ENCODE measurements around the gene UCK2.
"Not testable (repeated sequence)": the region's sequence is repeated elsewhere in the genome, so short reads cannot be mapped to it uniquely, and the experiment has no call there.

Gene UCK2

DNA sequence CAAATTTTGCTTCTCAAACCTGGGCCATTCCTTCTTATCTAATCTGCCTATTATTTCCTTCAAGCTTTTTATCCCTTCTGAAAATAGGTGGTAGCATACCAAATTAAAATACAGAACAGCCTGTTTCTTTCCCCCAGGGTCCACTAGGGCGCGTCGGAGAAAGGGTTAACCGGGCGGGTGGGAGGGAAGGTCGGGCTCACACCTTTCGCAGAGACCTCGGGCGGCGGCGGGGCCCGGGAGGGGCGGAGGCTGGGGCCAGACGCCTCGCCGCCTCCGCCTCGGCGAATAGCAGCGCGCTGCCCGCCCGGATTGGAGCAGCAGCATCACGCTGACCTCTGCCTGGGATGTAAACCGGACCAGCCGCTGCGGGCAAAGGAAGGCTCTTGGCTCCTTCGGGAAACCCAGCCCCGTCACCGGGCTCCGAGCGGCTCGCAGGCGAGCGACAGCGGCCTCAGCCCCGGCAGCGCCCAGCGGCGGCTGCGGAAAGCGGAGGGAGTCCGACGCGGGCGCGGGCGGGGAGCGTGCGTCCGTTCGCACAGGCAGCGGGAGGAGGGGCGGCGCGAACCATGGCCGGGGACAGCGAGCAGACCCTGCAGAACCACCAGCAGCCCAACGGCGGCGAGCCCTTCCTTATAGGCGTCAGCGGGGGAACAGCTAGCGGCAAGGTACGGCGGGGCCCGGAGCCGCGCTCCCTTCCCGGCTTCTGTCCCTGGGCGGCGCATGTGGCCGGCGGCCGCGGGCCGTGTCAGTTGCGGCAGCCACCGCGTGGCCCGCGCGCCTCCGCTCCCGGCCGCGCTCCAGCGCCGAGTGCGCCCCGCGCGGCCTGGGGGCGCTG, at the start of gene UCK2:
Gene UCK2, plus strand, starts transcription at position 347 of the 835 bp plus-strand sequence. Its CDS starts 220 bp downstream, at position 567.
- TF ChIP-seq ZFX (IDR thresholded peaks at IDR 0.05): peak; percentile 90
- peak; percentile 44 for TF ChIP-seq CTCF (conservative IDR thresholded peaks at IDR 0.05)
- peak within 1 kb of the TSS; percentile 99 for H3K27ac ChIP-seq

DNA sequence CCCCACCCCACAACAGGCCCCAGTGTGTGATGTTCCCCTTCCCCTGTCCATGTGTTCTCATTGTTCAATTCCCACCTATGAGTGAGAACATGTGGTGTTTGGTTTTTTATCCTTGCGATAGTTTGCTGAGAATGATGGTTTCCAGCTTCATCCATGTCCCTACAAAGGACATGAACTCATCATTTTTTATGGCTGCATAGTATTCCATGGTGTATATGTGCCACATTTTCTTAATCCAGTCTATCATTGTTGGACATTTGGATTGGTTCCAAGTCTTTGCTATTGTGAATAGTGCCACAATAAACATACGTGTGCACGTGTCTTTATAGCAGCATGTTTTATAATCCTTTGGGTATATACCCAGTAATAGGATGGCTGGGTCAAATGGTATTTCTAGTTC, 49.2 kb upstream of the UCK2 start:
- H3K27ac ChIP-seq: not testable (repeated sequence)

DNA sequence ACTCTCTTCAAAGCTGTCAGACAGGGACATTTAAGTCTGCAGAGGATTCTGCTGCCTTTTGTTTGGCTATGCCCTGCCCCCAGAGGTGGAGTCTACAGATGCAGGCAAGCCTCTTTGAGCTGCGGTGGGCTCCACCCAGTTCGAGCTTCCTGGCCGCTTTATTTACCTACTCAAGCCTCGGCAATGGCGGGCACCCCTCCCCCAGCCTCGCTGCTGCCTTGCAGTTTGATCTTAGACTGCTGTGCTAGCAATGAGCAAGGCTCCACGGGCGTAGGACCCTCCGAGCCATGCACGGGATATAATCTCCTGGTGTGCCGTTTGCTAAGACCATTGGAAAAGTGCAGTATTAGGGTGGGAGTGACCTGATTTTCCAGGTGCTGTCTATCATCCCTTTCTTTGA, 43.9 kb upstream of the UCK2 start:
- not testable (repeated sequence) for H3K27ac ChIP-seq
- TF ChIP-seq CTCF (conservative IDR thresholded peaks at IDR 0.05): 0 out of 2 replicates have a peak, but pooled peaks have one; percentile 1

DNA sequence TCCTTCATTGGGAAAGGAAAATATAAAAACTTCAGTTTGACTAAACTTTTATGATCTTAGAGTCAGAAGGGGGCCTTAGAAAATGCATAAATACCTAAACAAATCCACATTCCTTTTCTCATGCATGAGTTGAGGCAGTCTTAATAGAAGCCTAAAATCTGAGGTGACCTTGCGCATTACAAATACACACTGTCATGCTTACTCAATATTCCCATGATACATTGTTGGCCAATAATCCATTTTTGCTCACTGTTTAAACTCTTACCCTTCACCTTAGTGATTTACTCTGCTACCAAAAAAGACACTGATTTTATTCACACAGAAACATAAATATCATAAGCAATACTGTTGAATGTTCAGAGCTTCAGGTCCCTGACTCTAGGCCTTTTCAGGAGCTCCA, 39.7 kb upstream of the UCK2 start:
- TF ChIP-seq CTCF (conservative IDR thresholded peaks at IDR 0.05) (no peak), ZFX (IDR thresholded peaks at IDR 0.05) (no peak)
- H3K27ac ChIP-seq: no peak overlapping the region

GRCh38 chr1:165793951-165794350, 33.5 kb upstream of the UCK2 start:
- no peak for TF ChIP-seq CTCF (conservative IDR thresholded peaks at IDR 0.05)
- no peak for TF ChIP-seq ZFX (IDR thresholded peaks at IDR 0.05)
- H3K27ac ChIP-seq: no peak overlapping the region

GRCh38 chr1:165795894-165796293, 31.5 kb upstream of the UCK2 start:
- TF ChIP-seq CTCF (conservative IDR thresholded peaks at IDR 0.05) (no peak), ZFX (IDR thresholded peaks at IDR 0.05) (no peak)
- no peak overlapping the region for H3K27ac ChIP-seq

DNA sequence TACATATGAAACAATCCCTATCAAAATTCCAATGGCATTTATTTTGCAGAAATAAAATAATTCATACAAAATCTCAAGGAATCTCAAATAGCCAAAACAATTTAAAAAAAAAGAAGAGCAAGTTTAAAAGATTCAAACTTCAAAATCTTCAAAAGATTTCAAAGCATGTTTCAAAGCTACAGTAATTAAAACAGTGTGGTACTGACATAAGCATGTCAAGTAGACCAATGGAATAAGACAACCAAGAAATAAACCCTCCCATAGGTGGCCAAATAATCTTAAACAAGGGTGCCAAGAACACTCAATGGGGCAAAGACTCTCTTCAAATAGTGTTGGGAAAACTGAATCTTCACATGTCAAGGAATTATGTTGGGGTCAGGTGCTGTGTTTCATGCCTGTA, 28.0 kb upstream of the UCK2 start:
- TF ChIP-seq ZFX (IDR thresholded peaks at IDR 0.05) (no peak), CTCF (conservative IDR thresholded peaks at IDR 0.05) (no peak)
- no peak overlapping the region for H3K27ac ChIP-seq

- H3K27ac ChIP-seq: not testable (repeated sequence)
Measured at GRCh38 chr1:165804513-165804912, 22.9 kb upstream of the UCK2 start.
